ENCODE measurements around the gene UFD1. TPM values are rescaled to one million over a fixed set of nuclear protein-coding genes. Genes with fewer than 3 reads are reported as not detected.

Gene UFD1
- total RNA-seq, 1 donor from 2014 or later, result 47.7 TPM

DNA sequence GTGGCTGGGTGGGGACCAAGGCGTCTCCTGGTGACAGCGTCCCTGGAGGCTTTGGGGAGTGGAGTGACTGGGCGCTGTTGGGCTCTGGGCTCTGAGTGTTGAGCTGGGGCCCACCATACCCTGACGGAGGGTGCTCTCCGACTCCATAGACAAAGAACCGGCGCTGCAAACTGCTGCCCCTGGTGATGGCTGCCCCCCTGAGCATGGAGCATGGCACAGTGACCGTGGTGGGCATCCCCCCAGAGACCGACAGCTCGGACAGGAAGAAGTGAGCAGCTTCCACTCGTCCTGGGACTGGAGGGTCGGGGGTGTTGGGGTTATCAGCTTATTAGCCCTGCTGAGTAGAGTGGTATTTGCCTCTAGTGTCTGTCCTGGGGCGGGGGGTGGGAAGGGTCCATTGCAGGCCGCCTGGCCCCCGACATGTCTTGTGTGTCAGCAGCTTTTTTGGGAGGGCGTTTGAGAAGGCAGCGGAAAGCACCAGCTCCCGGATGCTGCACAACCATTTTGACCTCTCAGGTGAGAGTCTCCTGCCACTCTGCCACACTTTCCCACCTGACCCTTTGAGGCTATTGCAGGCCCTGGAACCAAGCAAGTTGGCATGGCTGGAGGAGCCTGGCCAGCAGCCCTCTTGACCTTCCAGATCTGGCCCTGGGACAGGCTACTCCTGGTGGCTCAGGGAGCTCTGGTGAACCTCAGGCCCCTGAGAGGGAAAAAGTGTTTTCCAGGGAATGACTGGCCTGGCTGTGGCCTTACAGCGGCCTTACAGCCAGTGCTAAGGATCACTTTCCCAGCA, 37.6 kb upstream of the UFD1 start:
- TF ChIP-seq, protein P1, sequence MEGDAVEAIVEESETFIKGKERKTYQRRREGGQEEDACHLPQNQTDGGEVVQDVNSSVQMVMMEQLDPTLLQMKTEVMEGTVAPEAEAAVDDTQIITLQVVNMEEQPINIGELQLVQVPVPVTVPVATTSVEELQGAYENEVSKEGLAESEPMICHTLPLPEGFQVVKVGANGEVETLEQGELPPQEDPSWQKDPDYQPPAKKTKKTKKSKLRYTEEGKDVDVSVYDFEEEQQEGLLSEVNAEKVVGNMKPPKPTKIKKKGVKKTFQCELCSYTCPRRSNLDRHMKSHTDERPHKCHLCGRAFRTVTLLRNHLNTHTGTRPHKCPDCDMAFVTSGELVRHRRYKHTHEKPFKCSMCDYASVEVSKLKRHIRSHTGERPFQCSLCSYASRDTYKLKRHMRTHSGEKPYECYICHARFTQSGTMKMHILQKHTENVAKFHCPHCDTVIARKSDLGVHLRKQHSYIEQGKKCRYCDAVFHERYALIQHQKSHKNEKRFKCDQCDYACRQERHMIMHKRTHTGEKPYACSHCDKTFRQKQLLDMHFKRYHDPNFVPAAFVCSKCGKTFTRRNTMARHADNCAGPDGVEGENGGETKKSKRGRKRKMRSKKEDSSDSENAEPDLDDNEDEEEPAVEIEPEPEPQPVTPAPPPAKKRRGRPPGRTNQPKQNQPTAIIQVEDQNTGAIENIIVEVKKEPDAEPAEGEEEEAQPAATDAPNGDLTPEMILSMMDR (conservative IDR thresholded peaks at IDR 0.05; ENCODE audit: low read depth, low read length), result no peak
- DNase-seq (ENCODE audit: low read depth), result no peak
- H3K4me3 ChIP-seq (ENCODE audit: low read depth, low read length), result no peak overlapping the region

DNA sequence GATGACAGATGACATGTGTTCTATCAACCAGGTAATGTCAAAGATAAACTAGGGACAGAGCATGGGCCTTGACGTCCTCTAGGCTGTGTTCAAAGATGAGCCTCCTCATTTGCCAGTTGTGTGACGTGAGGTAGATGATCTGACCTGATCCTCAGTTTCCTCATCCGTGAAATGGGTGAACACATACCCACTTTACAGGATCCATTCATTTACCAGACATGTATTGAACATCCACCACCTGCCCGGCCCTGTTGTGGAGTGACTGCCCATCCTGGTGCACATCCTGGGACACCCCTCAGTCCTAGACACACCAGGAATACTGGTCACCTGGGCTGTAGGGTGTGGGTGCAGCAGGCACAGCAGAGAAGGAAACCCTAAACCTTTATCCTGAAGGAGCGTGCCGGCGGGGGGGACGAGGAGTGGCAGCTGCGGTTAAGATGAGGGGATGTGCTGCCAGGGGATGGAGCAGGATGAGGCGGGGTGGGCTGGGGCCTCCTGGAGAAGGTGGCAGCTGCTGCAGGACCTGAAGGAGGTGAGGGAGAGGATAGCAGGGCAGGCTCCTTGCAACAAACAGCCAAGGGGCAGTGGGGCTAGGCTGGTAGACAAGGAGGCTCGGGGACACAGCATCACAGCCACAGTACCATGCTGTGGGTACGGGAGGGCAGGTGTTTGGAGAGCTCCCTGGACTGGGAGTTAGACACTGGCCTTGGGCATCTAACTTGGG, 36.8 kb upstream of the UFD1 start:
- TF ChIP-seq, protein P1 (conservative IDR thresholded peaks at IDR 0.05; ENCODE audit: low read depth, low read length), result no peak
- no peak overlapping the region for H3K4me3 ChIP-seq (ENCODE audit: low read depth, low read length)
- no peak for DNase-seq (ENCODE audit: low read depth)

DNA sequence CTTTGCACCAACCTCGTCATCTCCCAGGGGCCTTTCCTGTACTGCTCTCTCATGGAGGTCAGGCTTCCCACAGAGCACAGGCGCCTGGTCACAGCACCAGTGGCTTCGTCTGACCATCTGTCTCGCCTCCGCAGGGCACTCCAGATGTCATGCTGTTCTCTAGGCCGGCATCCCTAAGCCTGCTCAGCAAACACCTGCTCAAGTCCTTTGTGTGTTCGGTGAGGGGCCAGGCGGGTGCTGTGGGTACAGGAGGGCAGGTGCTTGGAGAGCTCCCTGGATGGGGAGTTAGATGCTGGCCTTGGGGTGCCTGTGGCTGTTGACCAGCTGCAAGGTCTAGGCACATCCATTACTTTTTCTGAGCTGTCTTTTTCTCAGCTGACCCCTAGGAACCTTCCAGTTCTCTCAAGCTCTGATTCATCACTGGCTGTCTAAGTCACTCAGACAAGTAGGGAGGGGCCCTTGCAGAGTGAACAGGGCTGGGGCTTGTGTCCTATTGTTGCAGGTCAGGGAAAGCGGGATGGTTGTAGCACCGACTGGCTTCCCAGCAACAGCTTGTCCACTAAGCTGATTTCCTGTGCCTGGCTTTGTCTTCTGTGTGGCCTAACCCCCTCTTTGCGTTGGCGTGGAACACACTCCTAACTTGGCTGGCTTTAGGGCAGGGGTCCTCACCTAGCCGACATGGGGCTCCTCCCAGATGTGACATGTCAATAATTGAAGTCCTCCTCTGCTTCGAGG, 36.0 kb upstream of the UFD1 start:
- no peak overlapping the region for H3K4me3 ChIP-seq (ENCODE audit: low read depth, low read length)
- DNase-seq (ENCODE audit: low read depth), result no peak
- TF ChIP-seq, protein P1 (conservative IDR thresholded peaks at IDR 0.05; ENCODE audit: low read depth, low read length), result no peak

- no peak for DNase-seq (ENCODE audit: low read depth)
- no peak overlapping the region for H3K4me3 ChIP-seq (ENCODE audit: low read depth, low read length)
- TF ChIP-seq, protein P1 (conservative IDR thresholded peaks at IDR 0.05; ENCODE audit: low read depth, low read length), result no peak
These were observed 34.8 kb upstream of the UFD1 start for GRCh38 chr22:19513823-19514222.

- DNase-seq (ENCODE audit: low read depth), result no peak
- TF ChIP-seq, protein P1 (conservative IDR thresholded peaks at IDR 0.05; ENCODE audit: low read depth, low read length), result no peak
These were observed 31.9 kb upstream of the UFD1 start for GRCh38 chr22:19510919-19511341.

DNA sequence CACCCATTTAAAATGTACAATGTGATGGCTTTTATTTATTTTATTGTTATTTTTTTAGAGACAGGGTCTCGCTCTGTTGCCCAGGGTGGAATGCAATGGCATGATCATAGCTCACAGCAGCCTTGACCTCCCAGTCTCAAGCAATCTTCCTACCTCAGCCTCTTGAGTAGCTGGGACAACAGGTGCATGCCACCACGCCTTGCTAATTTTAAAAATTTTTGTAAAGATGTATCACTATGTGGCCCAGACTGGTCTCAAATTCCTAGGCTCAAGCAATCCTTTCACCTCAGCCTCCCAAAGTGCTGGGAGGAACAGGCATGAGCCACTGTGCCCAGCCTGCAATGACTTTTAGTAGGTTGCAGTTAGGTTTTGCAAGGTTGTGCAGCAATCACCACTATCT, 30.9 kb upstream of the UFD1 start:
- TF ChIP-seq, protein P1 (conservative IDR thresholded peaks at IDR 0.05; ENCODE audit: low read depth, low read length), result no peak
- no peak for DNase-seq (ENCODE audit: low read depth)
- no peak overlapping the region for H3K4me3 ChIP-seq (ENCODE audit: low read depth, low read length)

More at GRCh38 chr22:19510919-19511341, 31.9 kb upstream of the UFD1 start:
- no peak overlapping the region for H3K4me3 ChIP-seq (ENCODE audit: low read depth, low read length)

All from epithelial cell of proximal tubule (primary cell).